HG03139 (cell line): ENCODE measurements around the gene SRRD.

ENCODE experiments used
- ATAC-seq: cut with Tn5 transposase; IDR thresholded peaks from one replicate; pipeline ENCODE4 v1.9.1; 2021; ENCODE audit not compliant: unreplicated experiment

The SRRD gene

DNA sequence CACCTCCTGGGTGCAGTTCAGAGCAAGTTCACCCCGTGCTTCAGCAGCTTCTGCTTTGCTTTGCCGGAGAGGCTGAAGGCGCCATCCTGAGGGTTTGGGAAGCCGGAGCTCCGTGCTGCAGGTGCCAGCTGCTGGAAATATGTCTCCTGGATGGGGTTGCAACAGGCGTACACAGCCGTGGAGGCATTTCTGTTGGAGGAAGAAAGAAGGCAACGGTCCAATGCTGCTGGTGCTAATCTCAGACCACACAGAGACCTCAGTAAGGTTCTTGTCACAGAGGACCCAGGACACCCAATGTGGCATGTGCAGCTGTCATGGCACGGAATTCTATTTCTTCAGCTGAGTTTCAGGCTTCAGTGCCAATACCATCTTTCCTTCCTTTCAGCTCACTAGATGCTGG lies 30.5 kb upstream of the SRRD start:
- no peak for ATAC-seq

DNA sequence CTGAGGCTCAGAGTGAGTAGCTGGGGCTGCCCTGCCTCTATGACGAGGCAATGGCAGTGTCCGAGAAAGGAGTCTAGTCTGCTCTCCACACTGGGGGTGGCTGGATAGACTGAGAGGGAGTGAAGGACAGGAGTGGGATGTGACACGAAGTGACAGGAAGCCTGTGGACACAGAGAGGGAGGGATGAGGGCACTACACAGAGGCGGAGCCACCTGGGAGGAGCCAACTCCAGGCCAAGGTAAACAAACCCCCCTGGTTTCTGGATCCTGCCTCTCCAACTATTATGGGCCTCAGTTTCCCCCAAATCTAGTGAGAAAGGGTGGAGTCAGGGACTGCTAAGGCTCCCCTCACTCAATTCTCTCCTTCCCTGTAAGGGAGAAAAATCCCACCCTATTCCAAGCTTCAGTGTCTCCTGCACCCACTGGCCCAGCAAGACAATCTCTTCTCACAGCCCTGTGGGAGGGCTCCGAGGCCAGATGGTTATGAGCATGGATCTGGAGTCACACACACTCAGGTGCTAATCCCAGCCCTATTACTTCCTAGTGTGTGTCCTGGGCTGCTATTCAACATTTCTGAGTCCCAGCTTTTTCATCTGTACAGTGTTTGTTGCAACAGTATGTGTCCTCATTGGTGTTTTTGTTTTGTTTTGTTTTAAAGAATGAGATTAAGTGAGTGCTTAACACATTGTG lies 29.7 kb upstream of the SRRD start:
- no peak for ATAC-seq

DNA sequence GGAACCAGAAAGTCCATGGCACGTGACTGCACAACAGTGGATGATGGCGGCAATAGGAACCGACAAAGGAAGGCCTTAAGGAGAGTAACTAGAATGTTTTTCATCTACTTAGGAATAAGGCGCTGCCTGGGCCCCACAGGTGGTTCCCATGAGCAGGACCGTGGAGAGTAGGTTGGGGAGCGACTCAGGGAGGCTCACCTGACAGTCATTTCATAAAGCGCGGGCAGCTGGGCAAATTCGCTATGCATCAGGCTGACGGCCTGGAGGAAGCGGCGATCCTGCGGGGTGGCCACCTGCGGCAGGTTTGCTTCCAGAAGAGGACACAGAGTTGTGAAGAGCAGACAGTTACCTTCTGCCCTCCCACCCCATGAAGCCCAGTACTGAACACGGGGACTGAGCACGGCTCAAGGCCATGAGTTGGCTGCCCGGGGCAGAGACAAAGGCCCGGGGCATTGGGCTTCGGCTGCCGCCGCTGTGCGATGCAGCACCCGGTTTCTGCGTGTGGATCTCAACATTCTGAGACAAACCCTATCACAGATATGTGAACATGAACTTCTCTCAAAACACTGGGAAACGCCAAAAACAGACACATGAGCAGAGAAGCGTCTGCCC lies 25.9 kb upstream of the SRRD start:
- no peak for ATAC-seq

GRCh38 chr22:26460202-26460601 lies 23.5 kb upstream of the SRRD start:
- ATAC-seq, result no peak

DNA sequence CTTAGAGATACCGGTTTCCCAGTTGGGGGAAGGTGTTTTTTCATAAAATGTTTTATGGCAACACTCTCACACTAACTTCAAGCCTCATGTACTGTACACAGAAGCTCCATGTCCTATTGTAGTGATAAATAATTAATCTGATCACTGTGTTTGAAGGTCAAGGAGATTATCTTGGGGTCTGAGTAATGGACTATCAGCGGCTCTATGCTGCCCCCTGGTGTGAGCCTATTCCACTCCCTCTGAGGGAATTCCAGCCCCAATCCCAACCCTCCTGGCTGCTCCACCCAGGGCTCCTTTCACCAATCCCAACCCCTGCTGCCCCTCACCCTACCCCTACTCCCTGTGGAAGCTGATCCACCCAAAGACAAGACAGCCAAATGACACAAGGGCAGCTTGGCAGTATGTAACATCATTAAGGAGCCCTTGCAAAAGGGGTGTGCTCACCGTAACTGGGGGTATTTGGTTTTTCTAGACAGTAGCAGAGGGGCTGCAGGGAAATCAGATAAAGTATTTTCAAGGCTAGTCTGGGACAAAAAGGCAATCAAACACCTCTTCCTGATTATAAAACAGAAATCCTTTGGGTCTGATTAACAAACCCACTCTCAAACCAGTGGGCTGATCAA lies 22.4 kb upstream of the SRRD start:
- ATAC-seq, result no peak

GRCh38 chr22:26462051-26462450 lies 21.6 kb upstream of the SRRD start:
- ATAC-seq, result no peak

DNA sequence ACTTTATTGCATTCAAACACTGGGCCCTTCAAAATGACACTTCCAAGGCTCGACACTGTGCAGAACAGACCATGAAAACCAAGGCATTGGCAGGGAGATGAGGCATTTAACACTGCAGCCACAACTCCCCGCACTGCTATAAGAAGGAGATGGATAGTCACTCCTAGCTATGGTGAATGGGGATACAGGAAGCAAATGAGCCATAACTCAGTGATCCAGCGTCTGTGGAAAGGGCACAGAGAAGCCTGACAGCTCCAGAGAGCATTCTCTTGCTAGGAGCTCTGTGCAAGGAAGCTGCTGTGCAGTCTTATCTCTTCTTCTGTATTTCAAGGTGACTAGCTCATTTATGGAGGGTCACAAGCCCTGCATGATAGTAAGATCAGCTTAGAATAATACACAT lies 21.0 kb upstream of the SRRD start:
- no peak for ATAC-seq

GRCh38 chr22:26463101-26463661 lies 20.5 kb upstream of the SRRD start:
- no peak for ATAC-seq

DNA sequence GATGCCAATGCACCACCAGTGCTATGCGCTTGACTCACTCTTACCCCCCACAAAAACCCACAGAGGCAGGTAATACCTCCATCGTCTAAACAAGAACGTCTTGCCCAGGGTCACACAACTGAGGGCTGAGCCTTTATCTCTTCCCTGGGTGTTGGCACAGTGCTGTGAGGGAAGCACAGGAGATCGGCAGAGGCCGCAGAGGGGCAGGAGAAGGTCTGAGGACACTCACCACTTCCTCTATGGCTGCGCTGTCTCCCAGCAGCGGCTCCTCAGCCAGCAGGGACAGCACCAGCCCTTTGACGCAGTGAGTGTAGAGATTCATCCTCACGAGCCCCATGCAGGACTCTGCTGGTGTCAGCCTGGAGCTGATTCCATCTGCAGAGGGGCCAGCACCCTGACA lies 20.0 kb upstream of the SRRD start:
- ATAC-seq, result no peak

DNA sequence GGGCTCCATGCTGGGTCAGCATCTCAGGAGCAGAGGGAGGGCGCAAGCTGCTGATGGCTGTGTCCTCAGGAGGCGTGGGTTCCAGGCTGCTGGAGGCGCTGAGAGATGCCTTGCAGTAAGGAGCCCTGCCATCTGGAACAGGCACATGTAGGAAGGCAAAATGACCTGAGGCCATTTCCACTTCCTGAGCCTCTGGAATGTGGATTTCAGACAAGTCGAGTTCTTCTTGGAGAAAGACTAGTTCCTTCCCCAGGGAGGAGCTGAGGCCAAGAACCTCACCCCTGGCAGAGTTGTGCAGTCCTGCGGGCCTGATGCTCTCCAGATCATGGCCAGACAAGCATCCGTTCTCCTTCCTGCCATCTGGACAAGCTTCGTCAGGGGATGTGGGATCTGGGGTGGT lies 19.4 kb upstream of the SRRD start:
- ATAC-seq, result no peak

- ATAC-seq, result no peak
These were observed 17.5 kb upstream of the SRRD start for GRCh38 chr22:26466196-26466595.

GRCh38 chr22:26470807-26471206 lies 12.9 kb upstream of the SRRD start:
- no peak for ATAC-seq

DNA sequence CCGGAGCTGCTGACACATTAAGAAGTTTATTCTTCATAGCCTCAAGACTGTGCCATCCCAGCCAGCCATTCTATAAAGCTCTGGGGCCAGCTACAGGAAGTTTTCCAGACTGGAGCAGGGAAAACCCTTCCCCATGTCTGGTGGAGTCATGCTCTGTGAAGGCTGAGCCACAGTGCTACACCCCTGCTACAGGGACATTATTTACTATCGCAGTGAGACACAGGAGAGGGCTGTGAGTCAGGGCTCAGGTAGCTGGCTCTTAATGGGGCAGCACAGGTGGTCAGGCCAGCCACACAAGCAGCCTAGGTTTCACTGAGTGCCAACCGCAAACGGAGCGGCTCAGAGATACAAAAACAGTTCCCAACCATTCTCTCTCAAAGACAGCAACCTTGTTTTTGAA lies 12.2 kb upstream of the SRRD start:
- no peak for ATAC-seq

DNA sequence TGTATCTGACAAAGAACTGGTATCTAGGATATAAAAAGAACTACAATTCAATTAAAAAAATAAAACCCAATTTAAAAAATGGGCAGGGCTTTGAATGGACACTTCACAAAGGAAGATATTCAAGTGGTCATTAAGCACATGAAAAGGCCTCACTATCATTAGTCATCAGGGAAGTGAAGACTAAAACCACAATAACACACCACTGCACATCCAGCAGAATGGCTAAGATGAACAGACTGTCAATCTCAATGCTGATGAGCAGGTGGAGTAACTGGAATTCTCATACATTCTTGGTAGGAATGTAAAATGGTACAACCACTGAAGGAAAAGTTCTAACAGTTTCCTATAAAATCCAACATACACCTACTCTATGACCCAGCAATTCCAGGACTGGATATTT lies 9.0 kb upstream of the SRRD start:
- ATAC-seq, result no peak

GRCh38 chr22:26476705-26477340 lies 6.9 kb upstream of the SRRD start:
- ATAC-seq, result no peak

GRCh38 chr22:26477341-26477731 lies 6.3 kb upstream of the SRRD start:
- ATAC-seq, result no peak

DNA sequence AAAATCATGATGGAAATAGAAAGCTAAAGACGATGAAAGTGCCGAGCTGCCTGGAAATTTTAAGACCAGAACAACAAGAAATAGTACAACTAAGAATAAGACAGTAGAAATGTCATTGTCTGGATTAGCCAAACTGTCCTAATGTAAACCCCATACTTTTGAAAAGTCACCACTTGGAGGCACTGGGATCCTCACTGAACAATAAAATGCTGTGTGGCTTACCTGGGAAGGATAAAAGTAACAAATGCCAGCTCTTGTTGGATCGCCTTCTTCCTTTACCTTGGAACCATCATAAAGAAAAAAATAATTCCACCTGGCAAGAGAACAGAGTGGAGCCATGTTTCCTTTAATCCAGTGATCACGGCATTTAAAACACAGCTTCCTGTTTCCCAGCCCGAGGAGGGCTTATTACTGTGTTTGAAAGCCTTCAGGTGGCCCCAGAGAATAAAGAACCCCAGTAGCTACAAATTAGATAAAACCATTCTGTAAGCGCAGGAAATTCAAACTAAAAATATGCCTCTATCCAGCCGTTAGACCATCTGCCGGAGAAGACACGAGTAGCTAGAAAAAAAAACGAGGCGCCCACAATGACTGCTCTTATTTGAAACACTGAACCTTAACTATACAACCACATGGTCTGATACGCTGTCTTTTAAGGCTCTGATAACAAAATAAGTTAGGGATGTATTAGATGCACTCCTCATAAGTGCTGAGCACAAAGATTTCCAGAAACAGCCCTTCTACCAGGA lies 4.5 kb upstream of the SRRD start:
- ATAC-seq, result no peak

DNA sequence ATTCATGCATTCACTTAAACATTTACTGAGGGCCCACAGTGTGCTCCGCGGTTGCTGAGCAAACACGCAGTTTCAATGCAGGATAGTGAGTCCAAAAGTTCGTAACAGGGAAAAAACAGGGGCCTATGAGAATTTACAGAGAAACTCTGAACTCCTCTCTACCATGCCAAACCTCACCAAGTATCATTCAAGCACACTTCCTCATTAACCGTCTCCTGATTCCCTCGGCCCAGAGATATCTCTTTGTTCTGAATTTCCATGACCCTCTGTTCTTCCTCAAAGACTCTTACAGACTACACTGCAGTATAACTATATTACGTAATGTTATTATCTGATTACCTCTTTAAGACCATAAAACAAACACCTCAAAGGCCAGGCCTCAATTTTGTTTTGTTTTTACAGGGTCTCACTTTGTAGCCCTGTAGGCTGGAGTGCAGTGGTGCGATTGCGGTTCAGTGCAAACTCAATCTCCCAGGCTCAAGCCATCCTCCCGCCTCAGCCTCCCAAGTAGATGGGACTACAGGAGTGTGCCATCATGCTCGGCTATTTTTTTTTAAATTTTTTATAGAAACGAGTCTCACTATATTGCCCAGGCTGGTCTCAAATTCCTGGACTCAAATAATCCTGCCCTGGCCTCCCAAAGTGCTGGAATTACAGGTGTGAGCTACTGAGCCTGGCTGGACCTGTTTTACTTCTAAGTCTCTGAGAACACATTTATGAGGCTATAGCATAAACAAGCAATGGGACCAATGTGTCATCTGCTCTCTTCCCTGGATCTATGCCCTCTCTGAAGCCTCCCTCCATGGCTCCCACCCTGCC lies 3.7 kb upstream of the SRRD start:
- no peak for ATAC-seq

DNA sequence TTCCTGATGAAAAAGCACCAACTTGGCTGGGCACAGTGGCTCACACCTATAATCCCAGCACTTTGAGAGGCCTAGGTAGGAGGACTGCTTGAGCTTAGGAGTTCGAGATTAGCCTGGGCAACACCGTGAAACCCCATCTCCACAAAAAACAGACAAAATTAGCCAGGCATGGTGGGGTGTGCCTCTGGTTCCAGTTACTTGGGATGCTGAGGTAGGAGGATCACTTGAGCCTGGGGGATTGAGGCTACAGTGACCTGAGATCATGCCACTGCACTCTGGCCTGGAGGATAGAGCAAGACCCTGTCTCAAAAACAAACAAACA lies 3.1 kb upstream of the SRRD start:
- no peak for ATAC-seq

GRCh38 chr22:26481112-26481693 lies 2.5 kb upstream of the SRRD start:
- no peak for ATAC-seq
